VCaP (cell line): ENCODE results near the gene NKD2.

Experiments
- H3K27ac ChIP-seq: fragments of 450-650 bp; 2 replicates; pipeline ENCODE4 v1.5.1; 2017
- TF ChIP-seq, protein P1 (sequence below): fragments of 450-650 bp; conservative IDR thresholded peaks from 2 replicates; pipeline ENCODE4 v1.5.1; 2017; ENCODE audit warnings: mild to moderate bottlenecking, moderate library complexity

The NKD2 gene

GRCh38 chr5:1005904-1006655 lies 2.5 kb upstream of the NKD2 start:
- no peak overlapping the region for H3K27ac ChIP-seq
- TF ChIP-seq, protein P1, sequence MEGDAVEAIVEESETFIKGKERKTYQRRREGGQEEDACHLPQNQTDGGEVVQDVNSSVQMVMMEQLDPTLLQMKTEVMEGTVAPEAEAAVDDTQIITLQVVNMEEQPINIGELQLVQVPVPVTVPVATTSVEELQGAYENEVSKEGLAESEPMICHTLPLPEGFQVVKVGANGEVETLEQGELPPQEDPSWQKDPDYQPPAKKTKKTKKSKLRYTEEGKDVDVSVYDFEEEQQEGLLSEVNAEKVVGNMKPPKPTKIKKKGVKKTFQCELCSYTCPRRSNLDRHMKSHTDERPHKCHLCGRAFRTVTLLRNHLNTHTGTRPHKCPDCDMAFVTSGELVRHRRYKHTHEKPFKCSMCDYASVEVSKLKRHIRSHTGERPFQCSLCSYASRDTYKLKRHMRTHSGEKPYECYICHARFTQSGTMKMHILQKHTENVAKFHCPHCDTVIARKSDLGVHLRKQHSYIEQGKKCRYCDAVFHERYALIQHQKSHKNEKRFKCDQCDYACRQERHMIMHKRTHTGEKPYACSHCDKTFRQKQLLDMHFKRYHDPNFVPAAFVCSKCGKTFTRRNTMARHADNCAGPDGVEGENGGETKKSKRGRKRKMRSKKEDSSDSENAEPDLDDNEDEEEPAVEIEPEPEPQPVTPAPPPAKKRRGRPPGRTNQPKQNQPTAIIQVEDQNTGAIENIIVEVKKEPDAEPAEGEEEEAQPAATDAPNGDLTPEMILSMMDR = no peak

- no peak overlapping the region for H3K27ac ChIP-seq
- TF ChIP-seq, protein P1 = no peak
Observed at GRCh38 chr5:1006656-1007071, 1.9 kb upstream of the NKD2 start.

DNA sequence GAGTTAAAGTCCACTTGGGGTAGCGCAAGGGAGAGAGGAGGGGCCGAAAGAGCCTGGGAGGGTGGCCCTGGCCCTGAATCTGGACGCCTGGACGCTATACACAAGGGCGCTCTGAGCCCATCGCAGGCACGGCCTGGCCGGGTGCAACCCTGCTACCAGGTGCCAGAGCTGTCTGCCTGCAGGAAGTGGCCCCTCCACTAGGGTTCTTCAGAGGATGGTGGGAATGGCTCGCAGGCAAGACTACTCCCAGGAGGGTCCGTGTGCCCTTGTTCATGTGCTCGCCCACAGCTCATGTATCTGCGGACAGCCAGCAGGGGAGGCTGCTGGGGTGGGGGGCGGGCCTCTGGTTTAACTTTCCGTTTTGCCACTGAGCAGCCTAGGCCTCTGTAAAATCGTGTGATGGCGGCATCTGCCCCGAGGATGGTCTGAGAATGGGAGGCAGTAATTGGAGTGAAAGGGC lies 1.4 kb upstream of the NKD2 start:
- H3K27ac ChIP-seq = no peak overlapping the region
- TF ChIP-seq, protein P1 = no peak

DNA sequence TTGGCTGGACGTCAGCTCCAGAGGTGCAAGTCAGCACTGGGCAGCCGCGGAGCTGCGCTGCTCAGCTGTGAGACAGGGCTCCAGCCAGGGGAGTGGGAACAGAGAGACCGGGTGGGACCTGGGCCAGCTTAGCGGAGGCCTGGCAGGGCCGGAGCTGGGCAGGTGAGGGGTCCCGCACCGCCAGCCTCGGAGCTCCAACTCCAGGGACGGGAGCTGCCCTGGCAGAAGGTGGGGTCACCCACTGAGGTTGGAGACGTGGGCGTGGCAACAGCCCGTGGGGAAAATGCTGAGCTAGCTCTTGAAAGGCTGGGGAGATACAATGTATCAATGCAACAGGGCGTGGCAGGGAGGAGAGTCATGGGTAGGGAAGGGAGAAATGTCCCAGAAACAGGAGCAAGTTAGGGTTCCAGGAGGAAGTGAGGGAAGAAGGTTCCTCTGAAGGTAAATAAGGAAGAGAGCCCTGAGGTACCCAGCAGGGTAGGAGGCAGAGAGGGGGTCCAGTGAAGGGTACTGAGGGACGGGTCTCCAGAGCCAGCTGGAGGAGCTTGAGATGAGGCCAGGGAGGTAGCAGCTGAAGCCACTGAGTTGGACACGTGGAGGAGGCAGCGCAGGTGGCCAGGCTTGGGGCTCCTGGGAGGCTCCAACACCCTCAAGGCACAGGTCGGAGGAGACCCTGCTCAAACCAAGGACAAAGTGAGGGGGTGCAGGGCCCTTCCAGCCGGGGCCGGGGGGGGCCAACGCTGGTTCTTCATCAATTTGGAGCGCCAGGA lies 736 bp upstream of the NKD2 start:
- H3K27ac ChIP-seq = no peak overlapping the region
- TF ChIP-seq, protein P1 = no peak

DNA sequence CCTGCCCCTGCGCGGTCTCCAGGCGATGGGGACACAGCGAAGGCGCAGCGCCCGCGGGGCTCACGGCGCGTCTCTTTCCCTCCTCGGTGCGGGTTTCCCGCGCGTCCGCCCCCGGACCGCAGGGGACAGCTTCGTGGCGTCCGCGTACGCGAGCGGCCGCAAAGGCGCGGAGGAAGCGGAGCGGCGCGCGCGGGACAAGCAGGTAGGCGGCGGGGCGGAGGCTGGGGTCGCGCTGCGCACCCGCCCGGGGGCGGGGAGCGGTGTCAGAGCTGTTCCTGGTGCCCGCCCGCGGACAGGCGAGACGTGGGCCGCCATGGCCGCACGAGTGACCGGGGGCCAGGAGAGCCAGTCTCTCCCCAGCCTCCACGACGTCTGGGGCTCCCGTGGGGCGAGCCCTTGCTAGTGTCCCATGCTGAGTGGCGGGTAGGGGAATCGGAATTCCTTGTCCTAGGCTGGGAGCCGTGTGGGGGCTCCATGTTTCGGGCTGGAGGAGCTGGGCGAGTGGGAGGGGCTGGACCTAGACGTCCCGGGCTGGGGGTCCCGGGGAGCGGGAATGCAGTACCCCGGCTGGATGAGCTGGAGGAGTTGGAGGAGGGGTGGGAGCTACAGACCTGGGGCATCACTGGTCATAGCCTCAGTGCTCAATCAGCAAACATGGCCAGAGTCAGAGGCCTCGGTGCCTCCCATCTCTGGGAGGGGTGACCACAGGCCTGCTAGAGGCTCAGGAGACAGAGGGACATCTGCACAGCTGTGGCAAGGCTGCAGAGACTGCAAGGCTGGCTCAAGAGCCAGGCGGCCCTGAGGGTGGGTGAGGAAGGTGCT lies 968 bp downstream of the NKD2 start:
- TF ChIP-seq, protein P1 = no peak
- peak overlapping the region; percentile 37; the same call in 1 of the 2 replicates for H3K27ac ChIP-seq

GRCh38 chr5:1010181-1010510 lies 1.5 kb downstream of the NKD2 start:
- no peak overlapping the region for H3K27ac ChIP-seq
- TF ChIP-seq, protein P1 = peak; percentile 58

GRCh38 chr5:1010641-1011046 lies 2.0 kb downstream of the NKD2 start:
- TF ChIP-seq, protein P1 = no peak
- H3K27ac ChIP-seq = no peak overlapping the region
